Thyroid gland (tissue), 4 donors: ENCODE results near the gene XPNPEP2. TPM values are rescaled to one million over a fixed set of nuclear protein-coding genes. Genes with fewer than 3 reads are reported as not detected.
"Not testable (repeated sequence)": the region's sequence is repeated elsewhere in the genome, so short reads cannot be mapped to it uniquely, and the experiment has no call there.

Experiments used
- DNase-seq, 2 donors: peaks; one replicate each; pipeline ENCODE4 v3.0.0-alpha.2; 2019
- H3K27ac ChIP-seq, 3 donors: fragments of 200-600 bp; sonication (generic); 1 replicate in 2 of 3; 2 replicates in 1 of 3; pipeline ENCODE4 v1.5.1; 2016 to 2019; ENCODE audit warnings: mild to moderate bottlenecking in 1 of 3, moderate library complexity in 1 of 3
- H3K27me3 ChIP-seq: fragments of 200-600 bp; sonication (generic); one replicate; pipeline ENCODE4 v1.5.1; 2019
- H3K36me3 ChIP-seq, 2 donors: fragments of 200-600 bp; sonication (generic); one replicate each; pipeline ENCODE4 v1.5.1; 2016 to 2019
- H3K4me1 ChIP-seq, 2 donors: fragments of 200-600 bp; sonication (generic); one replicate each; pipeline ENCODE4 v1.5.1; 2017 to 2019
- H3K4me3 ChIP-seq, 3 donors: fragments of 200-600 bp; sonication (generic); replicated peaks in 1 of 3; 1 replicate in 2 of 3; 2 replicates in 1 of 3; pipeline ENCODE4 v1.5.1; 2016; ENCODE audit warnings: mild to moderate bottlenecking in 1 of 3
- H3K9me3 ChIP-seq: fragments of 200-600 bp; sonication (generic); one replicate; pipeline ENCODE4 v1.5.1; 2017
- POLR2A ChIP-seq, 2 donors: fragments of 450-650 bp; IDR thresholded peaks; one replicate each; pipeline ENCODE4 v1.6.1; 2017; ENCODE audit warnings: antibody characterized with exemption in 2 of 2, mild to moderate bottlenecking in 2 of 2, moderate library complexity in 1 of 2
- WGBS, 2 donors: methylation state at CpG; one replicate each; pipeline ENCODE4 v1.1.5; 2017; 5-methylcytosine and 5-hydroxymethylcytosine counted together
- intact Hi-C: fragments of 100-400 bp; cut with DNase I; formaldehyde crosslinking; loops from one replicate; pipeline ENCODE4 v1.15.1; 2023
- total RNA-seq, 4 donors: library from RNA; depleted of rRNA; stranded (reverse); fragments of >200 nt; gene quantifications; one replicate each; pipeline ENCODE4 v1.2.3, GENCODE V29; 2016
- TF ChIP-seq, protein P1 (sequence below), 6 experiments: fragments of 200-600 bp in 3 of 6; fragments of 450-650 bp in 3 of 6; sonication (generic) in 3 of 6; IDR thresholded peaks; one replicate each; pipeline ENCODE4 v1.5.1; 2016 to 2019; ENCODE audit warnings: antibody characterized with exemption in 6 of 6, mild to moderate bottlenecking in 2 of 6, inconsistent platforms in 1 of 6, moderate library complexity in 1 of 6

Gene XPNPEP2
- total RNA-seq, 4 donors from 2014 or later: 0.88 to 2.5 (median 1.8) TPM

GRCh38 chrX:129739578-129739977, 799 bp downstream of the XPNPEP2 start:
- H3K27ac ChIP-seq: no peak overlapping the region
- 44 to 87% methylated on average over 2 to 4 of the region's 4 CpGs for WGBS, 2 donors
- TF ChIP-seq POLR2A (IDR thresholded peaks at IDR 0.05): no peak
- TF ChIP-seq, protein P1, sequence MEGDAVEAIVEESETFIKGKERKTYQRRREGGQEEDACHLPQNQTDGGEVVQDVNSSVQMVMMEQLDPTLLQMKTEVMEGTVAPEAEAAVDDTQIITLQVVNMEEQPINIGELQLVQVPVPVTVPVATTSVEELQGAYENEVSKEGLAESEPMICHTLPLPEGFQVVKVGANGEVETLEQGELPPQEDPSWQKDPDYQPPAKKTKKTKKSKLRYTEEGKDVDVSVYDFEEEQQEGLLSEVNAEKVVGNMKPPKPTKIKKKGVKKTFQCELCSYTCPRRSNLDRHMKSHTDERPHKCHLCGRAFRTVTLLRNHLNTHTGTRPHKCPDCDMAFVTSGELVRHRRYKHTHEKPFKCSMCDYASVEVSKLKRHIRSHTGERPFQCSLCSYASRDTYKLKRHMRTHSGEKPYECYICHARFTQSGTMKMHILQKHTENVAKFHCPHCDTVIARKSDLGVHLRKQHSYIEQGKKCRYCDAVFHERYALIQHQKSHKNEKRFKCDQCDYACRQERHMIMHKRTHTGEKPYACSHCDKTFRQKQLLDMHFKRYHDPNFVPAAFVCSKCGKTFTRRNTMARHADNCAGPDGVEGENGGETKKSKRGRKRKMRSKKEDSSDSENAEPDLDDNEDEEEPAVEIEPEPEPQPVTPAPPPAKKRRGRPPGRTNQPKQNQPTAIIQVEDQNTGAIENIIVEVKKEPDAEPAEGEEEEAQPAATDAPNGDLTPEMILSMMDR (IDR thresholded peaks at IDR 0.05): no peak
- H3K27me3 ChIP-seq: no peaks in the 10 kb centered on the region
- no peak for DNase-seq
- no peaks in the 10 kb centered on the region for H3K9me3 ChIP-seq
- no peak overlapping the region for H3K4me3 ChIP-seq
- intact Hi-C loops: no loop called here
- H3K4me1 ChIP-seq: no peaks in the 10 kb centered on the region
- no peaks in the 10 kb centered on the region for H3K36me3 ChIP-seq

DNA sequence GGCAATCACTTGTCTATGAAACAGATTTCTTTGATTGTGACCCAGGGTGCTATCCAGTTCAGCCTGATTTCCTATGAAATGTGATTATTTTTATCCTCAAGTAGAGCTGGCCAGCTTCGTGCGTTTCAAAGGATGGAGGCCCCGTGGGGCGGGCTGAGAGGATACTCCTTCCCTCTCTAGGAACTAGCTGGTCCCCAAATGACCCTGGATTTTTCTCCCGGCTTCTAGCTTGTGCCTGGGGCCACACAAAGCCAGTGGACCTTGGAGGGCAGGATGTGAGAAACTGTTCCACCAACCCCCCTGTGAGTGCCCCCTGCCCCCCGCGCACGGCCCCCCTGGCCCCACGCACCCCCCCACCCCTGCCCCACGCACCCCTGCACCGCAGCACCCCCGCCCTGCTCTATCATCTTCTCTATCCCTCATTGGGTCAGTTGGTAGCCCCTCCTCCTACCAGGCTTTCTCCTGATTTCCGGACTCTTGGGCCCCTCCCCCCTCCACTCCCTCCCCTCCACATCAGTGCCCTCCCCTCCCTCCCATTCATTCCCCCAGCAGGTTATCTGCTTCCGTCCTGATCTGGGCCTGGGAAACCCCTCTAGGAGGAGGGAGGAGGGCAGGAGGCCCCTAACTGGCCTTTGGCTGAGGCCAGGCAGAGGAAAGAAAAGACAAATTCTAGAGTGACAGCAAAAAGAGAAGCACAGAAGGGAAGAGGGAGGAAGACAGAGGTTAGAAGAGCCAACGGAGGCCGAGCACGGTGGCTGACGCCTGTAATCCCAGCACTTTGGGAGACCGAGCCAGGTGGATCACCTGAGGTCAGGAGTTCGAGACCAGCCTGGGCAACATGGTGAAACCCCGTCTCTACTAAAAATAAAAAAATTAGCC, 3.3 kb downstream of the XPNPEP2 start:
- intact Hi-C loops: no loop called here
- WGBS, 2 donors: 50 to 53% methylated on average over 17 to 20 of the region's 21 CpGs
- H3K9me3 ChIP-seq: no peaks in the 10 kb centered on the region
- no peak overlapping the region for H3K4me3 ChIP-seq
- TF ChIP-seq POLR2A (IDR thresholded peaks at IDR 0.05): no peak
- TF ChIP-seq, protein P1 (IDR thresholded peaks at IDR 0.05): no peak
- no peaks in the 10 kb centered on the region for H3K4me1 ChIP-seq
- H3K27ac ChIP-seq: no peak overlapping the region
- H3K36me3 ChIP-seq: no peaks in the 10 kb centered on the region
- no peaks in the 10 kb centered on the region for H3K27me3 ChIP-seq
- DNase-seq: no peak

DNA sequence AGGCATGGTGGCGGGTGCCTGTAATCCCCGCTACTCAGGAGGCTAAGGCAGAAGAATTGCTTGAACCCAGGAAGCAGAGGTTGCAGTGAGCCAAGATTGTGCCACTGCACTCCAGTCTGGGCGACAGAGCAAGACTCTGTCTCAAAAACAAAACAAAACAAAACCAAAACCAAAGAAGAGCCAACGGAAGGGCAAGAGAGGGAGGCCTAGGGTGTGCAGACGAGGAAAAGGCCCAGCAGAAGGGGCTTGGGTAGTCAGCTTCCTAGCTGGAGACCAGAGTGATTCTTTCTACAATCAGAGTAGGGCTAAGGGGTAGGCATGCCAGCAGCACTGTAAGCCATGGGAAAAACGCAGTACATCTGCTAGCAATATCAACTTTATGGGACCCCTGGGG, 4.0 kb downstream of the XPNPEP2 start:
- H3K9me3 ChIP-seq, H3K4me1 ChIP-seq, DNase-seq, intact Hi-C loops, H3K36me3 ChIP-seq, H3K27ac ChIP-seq, H3K27me3 ChIP-seq, H3K4me3 ChIP-seq: not testable (repeated sequence)
- WGBS, 2 donors: 83 to 85% methylated on average over 6 of the region's 6 CpGs

DNA sequence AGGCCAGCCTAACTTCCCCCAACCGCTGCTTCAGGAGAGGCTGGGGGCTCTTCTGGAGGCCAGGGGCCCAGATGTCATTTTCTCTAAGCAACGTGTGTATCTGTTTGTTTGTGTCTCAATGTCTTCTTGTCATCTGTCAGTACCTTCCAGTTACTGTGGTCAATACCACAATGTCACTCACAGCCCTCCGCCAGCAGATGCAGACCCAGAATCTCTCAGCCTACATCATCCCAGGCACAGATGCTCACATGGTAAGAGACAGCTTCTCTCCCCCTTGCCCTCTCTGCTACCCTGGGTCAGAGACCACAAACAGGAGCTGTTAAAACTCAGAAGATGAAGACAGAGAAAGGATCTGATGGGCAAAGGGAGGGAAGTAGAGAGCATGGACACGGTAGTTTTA, 5.0 kb downstream of the XPNPEP2 start:
- no peak overlapping the region for H3K4me3 ChIP-seq
- no peak overlapping the region for H3K27ac ChIP-seq
- H3K4me1 ChIP-seq: no peaks in the 10 kb centered on the region
- no peak for DNase-seq
- WGBS, 2 donors: 86 to 90% methylated on average over 4 of the region's 4 CpGs
- no peaks in the 10 kb centered on the region for H3K36me3 ChIP-seq
- H3K9me3 ChIP-seq: no peaks in the 10 kb centered on the region
- TF ChIP-seq, protein P1 (IDR thresholded peaks at IDR 0.05): no peak
- no peak for TF ChIP-seq POLR2A (IDR thresholded peaks at IDR 0.05)
- intact Hi-C loops: no loop called here
- H3K27me3 ChIP-seq: no peaks in the 10 kb centered on the region

- no peak overlapping the region for H3K27ac ChIP-seq
- no peaks in the 10 kb centered on the region for H3K9me3 ChIP-seq
- TF ChIP-seq, protein P1 (IDR thresholded peaks at IDR 0.05): no peak
- no peak for TF ChIP-seq POLR2A (IDR thresholded peaks at IDR 0.05)
- intact Hi-C loops: no loop called here
- H3K36me3 ChIP-seq: no peaks in the 10 kb centered on the region
- 89 to 90% methylated on average over 10 of the region's 10 CpGs for WGBS, 2 donors
- H3K4me1 ChIP-seq: no peaks in the 10 kb centered on the region
- H3K27me3 ChIP-seq: no peaks in the 10 kb centered on the region
- H3K4me3 ChIP-seq: no peak overlapping the region
- DNase-seq: no peak
Observed at GRCh38 chrX:129744861-129745321, 6.1 kb downstream of the XPNPEP2 start.
